Placental epithelial cell (primary cell): ENCODE measurements around the gene TRERF1. TPM values are rescaled to one million over a fixed set of nuclear protein-coding genes. Genes with fewer than 3 reads are reported as not detected.

ENCODE experiments used
- total RNA-seq: library from RNA; depleted of rRNA; stranded (reverse); fragments of >200 nt; gene quantifications from 2 replicates; pipeline ENCODE4 v1.2.3, GENCODE V29; 2012

The TRERF1 gene
- total RNA-seq, result 5.9 and 6.7 TPM in 2 replicates

GRCh38 chr6:42451333-42452170, at the start of gene TRERF1:
Gene TRERF1, minus strand, starts transcription at chr6:42451926. Its CDS starts 182,336 bp downstream, at chr6:42269590.

GRCh38 chr6:42217519-42218367, 234.0 kb downstream of the TRERF1 start, which contains the start of gene MRPS10:
Gene MRPS10, minus strand, starts transcription at chr6:42217861. Its CDS starts 12 bp downstream, at chr6:42217849.

Other genes starting within 250 kb of the TRERF1 start
- gene MRPS10, start 234.1 kb downstream of the TRERF1 start, total RNA-seq, result 19.6 and 35.5 TPM in 2 replicates
- 30.2 and 30.9 TPM in 2 replicates for gene UBR2, start 112.1 kb upstream of the TRERF1 start, total RNA-seq